Measurements from ENCODE around the gene DNAAF2. TPM values are rescaled to one million over a fixed set of nuclear protein-coding genes. Genes with fewer than 3 reads are reported as not detected.

DNAAF2 gene, protein sequence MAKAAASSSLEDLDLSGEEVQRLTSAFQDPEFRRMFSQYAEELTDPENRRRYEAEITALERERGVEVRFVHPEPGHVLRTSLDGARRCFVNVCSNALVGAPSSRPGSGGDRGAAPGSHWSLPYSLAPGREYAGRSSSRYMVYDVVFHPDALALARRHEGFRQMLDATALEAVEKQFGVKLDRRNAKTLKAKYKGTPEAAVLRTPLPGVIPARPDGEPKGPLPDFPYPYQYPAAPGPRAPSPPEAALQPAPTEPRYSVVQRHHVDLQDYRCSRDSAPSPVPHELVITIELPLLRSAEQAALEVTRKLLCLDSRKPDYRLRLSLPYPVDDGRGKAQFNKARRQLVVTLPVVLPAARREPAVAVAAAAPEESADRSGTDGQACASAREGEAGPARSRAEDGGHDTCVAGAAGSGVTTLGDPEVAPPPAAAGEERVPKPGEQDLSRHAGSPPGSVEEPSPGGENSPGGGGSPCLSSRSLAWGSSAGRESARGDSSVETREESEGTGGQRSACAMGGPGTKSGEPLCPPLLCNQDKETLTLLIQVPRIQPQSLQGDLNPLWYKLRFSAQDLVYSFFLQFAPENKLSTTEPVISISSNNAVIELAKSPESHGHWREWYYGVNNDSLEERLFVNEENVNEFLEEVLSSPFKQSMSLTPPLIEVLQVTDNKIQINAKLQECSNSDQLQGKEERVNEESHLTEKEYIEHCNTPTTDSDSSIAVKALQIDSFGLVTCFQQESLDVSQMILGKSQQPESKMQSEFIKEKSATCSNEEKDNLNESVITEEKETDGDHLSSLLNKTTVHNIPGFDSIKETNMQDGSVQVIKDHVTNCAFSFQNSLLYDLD
- total RNA-seq, result 28.0 and 28.9 TPM in 2 replicates
- polyA plus RNA-seq, result 26.0 and 34.9 TPM in 2 replicates

GRCh38 chr14:49634547-49635334, at the start of gene DNAAF2:
Gene DNAAF2, minus strand, starts transcription at chr14:49635244. Its CDS starts 95 bp downstream, at chr14:49635149.
- no peaks in the 10 kb centered on the region for H3K27me3 ChIP-seq
- H3K4me1 ChIP-seq (ENCODE audit: low read depth), result peaks cover 9% of the 10 kb centered on the region
- peak; percentile 79 to 80 for DNase-seq (ENCODE audit: low read depth in 1 of 2, low spot score in 1 of 2)
- no peaks in the 10 kb centered on the region for H3K9me3 ChIP-seq (ENCODE audit: low read depth)
- H3K36me3 ChIP-seq, result peaks cover 3% of the 10 kb centered on the region
- peak within 1 kb of the TSS; percentile 66 for H3K4me3 ChIP-seq
- TF ChIP-seq, protein P1, sequence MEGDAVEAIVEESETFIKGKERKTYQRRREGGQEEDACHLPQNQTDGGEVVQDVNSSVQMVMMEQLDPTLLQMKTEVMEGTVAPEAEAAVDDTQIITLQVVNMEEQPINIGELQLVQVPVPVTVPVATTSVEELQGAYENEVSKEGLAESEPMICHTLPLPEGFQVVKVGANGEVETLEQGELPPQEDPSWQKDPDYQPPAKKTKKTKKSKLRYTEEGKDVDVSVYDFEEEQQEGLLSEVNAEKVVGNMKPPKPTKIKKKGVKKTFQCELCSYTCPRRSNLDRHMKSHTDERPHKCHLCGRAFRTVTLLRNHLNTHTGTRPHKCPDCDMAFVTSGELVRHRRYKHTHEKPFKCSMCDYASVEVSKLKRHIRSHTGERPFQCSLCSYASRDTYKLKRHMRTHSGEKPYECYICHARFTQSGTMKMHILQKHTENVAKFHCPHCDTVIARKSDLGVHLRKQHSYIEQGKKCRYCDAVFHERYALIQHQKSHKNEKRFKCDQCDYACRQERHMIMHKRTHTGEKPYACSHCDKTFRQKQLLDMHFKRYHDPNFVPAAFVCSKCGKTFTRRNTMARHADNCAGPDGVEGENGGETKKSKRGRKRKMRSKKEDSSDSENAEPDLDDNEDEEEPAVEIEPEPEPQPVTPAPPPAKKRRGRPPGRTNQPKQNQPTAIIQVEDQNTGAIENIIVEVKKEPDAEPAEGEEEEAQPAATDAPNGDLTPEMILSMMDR (IDR thresholded peaks at IDR 0.05; ENCODE audit: low read depth, low read length), result no peak
- H3K27ac ChIP-seq, result peak within 1 kb of the TSS; percentile 84

DNA sequence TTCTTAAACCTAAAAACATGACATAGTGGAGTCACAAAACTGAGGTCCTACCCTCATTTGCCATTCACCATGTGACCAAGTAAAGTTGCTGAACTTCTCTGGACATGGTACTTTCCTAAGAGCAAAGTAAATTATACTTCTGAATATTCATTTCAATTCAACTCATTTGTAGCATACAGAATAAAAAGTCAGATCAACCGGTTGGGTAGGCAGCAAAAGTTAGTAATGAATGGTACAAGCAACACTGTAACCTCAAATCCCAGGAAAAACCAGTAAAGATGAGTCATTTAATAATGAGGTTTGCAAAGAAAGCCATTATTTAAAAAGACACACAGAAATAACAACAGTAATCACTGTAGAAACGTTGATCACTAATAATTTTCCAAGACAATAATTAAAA, 44.2 kb upstream of the DNAAF2 start:
- TF ChIP-seq, protein P1 (IDR thresholded peaks at IDR 0.05; ENCODE audit: low read depth, low read length), result no peak
- H3K4me3 ChIP-seq, result no peak overlapping the region
- H3K4me1 ChIP-seq (ENCODE audit: low read depth), result no peaks in the 10 kb centered on the region
- no peaks in the 10 kb centered on the region for H3K9me3 ChIP-seq (ENCODE audit: low read depth)
- no peak for DNase-seq (ENCODE audit: low read depth in 1 of 2, low spot score in 1 of 2)
- H3K27ac ChIP-seq, result no peak overlapping the region
- H3K27me3 ChIP-seq, result no peaks in the 10 kb centered on the region
- H3K36me3 ChIP-seq, result no peaks in the 10 kb centered on the region

DNA sequence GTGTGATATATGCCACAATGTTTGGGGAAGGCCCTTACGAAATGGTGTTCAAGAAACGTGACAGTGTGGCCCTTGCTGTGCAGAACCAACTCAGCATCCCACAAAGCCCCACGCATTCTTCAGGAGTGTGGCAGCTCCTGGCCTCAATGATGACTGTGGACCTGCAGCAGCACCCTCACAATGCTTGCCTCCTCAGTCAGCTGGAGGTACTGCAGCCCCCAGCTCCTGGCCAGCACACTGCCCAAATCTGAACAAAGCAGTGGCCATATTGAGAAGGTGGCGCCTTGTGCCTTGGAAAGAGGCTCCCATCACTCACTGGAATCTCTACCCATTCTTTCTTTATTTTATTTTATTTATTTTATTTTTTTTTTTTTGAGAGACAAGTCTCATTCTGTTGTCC, 42.6 kb upstream of the DNAAF2 start:
- H3K4me3 ChIP-seq, result no peak overlapping the region
- H3K36me3 ChIP-seq, result no peaks in the 10 kb centered on the region
- no peak for DNase-seq (ENCODE audit: low read depth in 1 of 2, low spot score in 1 of 2)
- H3K9me3 ChIP-seq (ENCODE audit: low read depth), result no peaks in the 10 kb centered on the region
- H3K4me1 ChIP-seq (ENCODE audit: low read depth), result no peaks in the 10 kb centered on the region
- no peak overlapping the region for H3K27ac ChIP-seq
- H3K27me3 ChIP-seq, result no peaks in the 10 kb centered on the region
- TF ChIP-seq, protein P1 (IDR thresholded peaks at IDR 0.05; ENCODE audit: low read depth, low read length), result no peak

- Histone ChIP-seq H3K27ac (no peak overlapping the region), H3K4me1 (ENCODE audit: low read depth) (no peaks in the 10 kb centered on the region), H3K9me3 (ENCODE audit: low read depth) (no peaks in the 10 kb centered on the region), H3K27me3 (no peaks in the 10 kb centered on the region), H3K36me3 (no peaks in the 10 kb centered on the region), H3K4me3 (no peak overlapping the region)
- TF ChIP-seq, protein P1 (IDR thresholded peaks at IDR 0.05; ENCODE audit: low read depth, low read length), result no peak
- no peak for DNase-seq (ENCODE audit: low read depth in 1 of 2, low spot score in 1 of 2)
Observed at GRCh38 chr14:49673586-49673985, 38.5 kb upstream of the DNAAF2 start.

GRCh38 chr14:49670475-49670874, 35.4 kb upstream of the DNAAF2 start:
- Histone ChIP-seq H3K4me3 (no peak overlapping the region), H3K27me3 (no peaks in the 10 kb centered on the region), H3K27ac (no peak overlapping the region), H3K36me3 (no peaks in the 10 kb centered on the region), H3K9me3 (ENCODE audit: low read depth) (no peaks in the 10 kb centered on the region), H3K4me1 (ENCODE audit: low read depth) (no peaks in the 10 kb centered on the region)
- TF ChIP-seq, protein P1 (IDR thresholded peaks at IDR 0.05; ENCODE audit: low read depth, low read length), result no peak
- DNase-seq (ENCODE audit: low read depth in 1 of 2, low spot score in 1 of 2), result no peak
